ENCODE data around the gene MFGE8.

MFGE8 gene

DNA sequence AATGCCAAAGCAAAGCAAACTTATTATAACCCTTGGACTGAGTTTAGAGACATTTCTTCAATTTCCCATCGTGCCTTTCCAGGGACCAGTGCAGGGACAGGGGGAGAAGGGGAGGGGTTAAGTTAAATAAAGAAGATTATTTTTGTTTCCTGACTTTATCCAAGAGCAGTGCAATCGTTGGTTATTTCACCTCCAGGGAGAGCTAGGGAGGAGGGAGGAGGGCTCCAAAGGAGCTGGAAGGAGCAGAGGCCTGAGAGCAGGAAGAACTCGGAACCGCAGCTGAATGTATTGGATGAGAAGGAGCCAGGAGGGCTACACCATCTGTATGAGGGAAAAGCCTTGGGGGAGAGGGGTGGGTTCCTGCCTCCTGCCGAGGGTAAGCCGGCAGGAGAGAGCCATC is 38.5 kb downstream of the MFGE8 start:
- DNase-seq (ENCODE audit: low read depth in 2 of 2, low spot score in 1 of 2), result no peak

DNA sequence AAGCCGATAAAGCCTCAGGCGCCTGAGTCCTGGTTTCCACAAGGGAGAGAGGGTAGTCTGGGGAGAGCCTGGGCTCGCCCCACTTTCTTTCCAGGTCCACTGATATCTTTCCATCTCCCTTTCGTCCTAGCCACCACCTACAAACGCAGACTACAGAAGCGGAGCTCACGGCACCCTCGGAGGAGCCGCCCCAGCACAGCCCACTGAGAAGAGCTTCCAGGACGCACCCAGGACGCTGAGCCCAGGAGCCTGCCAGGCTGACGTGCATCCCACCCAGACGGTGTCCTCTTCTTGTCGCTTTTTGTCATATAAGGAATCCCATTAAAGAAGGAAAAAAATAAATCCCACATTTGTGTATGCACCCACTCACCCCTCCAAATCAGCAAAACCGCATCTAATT is 38.9 kb downstream of the MFGE8 start:
- DNase-seq (ENCODE audit: low read depth in 2 of 2, low spot score in 1 of 2), result no peak

DNA sequence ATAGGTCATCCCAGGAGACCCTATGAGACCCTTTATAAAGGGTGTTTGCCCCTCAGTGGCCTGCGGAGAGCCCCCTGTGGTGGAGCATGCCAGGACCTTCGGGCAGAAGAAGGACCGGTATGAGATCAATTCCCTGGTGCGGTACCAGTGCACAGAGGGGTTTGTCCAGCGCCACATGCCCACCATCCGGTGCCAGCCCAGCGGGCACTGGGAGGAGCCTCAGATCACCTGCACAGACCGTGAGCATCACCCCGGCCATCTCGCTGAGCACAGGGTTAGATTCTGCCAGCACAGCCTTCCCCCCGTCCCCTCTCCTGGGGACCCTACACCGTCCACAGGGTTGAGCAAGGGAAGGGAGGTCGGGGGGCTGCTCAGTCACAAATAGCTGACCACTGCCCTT is 39.4 kb downstream of the MFGE8 start:
- no peak for DNase-seq (ENCODE audit: low read depth in 2 of 2, low spot score in 1 of 2)

DNA sequence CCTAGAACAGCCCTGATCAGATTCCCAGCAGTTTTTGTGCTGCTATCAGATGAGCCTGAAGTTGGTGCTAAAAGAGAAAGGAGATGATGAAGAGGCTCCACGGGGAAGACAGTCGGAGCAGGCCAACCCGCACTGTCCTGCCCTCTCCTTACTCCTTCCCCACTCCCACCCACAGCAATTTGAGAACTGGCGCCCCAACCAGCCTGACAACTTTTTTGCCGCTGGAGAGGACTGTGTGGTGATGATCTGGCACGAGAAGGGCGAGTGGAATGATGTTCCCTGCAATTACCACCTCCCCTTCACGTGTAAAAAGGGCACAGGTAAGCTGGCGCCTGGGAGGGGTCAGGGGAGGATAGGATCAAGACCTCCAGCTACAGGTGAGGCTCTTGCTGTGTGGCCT is 40.5 kb downstream of the MFGE8 start:
- DNase-seq (ENCODE audit: low read depth in 2 of 2, low spot score in 1 of 2), result no peak

DNA sequence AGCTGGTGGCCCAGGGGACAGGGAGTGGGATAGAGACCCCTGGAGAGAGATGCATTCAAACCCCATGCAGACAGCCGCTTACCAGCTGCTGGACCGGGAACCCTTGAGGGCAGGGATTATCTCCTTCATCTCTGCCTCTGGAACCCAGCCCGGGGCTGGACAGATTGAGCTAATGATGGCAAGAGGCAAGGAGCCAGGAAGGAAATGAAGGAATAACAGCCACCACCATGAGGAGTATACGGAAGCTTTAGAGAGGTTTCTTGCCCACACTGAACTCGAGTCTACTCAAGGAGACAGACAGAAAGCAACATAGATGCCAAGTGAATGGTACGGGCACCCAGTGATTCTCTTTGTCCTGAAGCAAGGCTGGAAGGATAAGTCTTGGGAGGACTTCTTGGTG is 41.1 kb downstream of the MFGE8 start:
- no peak for DNase-seq (ENCODE audit: low read depth in 2 of 2, low spot score in 1 of 2)

DNA sequence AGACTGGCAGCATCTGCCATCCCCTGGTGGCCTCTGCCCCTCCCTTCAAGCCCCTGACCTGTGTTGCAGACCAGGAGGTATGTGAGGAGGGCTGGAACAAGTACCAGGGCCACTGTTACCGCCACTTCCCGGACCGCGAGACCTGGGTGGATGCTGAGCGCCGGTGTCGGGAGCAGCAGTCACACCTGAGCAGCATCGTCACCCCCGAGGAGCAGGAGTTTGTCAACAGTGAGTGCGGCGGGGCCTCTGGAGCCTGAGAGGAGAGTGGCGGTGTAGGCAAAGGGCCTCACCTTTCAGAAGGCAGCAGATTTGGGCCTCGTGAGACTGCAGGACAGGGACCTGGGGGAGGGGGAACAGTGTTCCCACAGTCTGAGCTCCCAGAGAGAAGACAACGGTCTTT is 41.9 kb downstream of the MFGE8 start:
- DNase-seq (ENCODE audit: low read depth in 2 of 2, low spot score in 1 of 2), result no peak

DNA sequence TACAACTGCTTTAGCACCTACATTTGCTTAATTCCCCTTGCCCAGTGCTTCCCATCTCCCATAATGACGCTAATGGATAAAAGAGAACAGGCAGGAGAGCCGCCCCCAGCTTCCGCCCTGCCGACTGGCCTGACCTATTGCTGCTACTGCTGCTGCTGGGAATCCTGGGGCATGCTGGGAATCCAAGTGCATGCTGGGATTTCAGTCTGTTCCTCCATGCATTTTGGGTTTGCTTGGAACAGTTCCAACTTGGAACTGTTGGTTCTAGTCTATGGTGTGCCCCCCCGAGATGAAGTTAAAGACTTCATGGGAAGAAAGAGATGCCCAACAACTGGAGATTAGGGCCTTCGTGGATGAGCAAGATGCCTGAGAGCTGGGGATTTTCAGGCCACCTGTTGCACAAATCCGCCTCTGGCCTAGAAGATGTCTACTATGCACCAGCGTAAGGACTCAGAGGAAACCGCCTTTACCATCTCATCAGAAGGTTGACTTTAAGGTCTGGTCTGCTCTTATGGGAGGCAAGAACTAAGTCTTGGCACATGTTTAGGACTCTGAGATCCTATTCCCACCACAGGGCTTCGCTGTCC is 46.8 kb downstream of the MFGE8 start:
- no peak for DNase-seq (ENCODE audit: low read depth in 2 of 2, low spot score in 1 of 2)

DNA sequence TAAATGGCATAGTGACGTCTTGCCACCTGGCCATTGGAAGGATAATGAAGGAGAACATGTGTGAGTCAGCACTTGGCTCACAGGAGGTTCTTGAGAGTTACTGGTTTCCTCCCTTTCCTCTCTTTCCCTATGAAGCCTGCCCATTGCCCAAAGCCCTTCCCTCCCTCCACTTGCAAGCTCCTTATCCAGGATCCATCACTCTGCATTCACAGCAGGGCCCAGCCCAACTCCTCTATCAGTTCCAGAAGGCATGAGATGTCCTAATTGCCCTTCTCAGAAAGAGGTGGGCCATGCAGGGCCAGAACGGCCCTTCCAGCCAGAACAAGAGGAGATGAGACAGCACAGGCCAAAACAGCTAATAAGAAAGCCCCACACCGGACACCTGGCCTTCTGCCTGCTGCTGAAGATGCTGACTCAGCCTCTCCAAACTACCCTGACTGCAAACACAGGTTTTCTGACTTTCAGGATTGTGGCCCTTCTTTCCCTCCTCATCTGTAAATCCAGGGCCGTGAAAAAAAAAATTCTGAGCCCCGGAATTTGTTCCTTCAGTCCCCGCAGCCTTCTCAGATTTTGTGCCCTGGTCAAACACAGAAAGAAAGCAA is 47.6 kb downstream of the MFGE8 start:
- no peak for DNase-seq (ENCODE audit: low read depth in 2 of 2, low spot score in 1 of 2)

DNA sequence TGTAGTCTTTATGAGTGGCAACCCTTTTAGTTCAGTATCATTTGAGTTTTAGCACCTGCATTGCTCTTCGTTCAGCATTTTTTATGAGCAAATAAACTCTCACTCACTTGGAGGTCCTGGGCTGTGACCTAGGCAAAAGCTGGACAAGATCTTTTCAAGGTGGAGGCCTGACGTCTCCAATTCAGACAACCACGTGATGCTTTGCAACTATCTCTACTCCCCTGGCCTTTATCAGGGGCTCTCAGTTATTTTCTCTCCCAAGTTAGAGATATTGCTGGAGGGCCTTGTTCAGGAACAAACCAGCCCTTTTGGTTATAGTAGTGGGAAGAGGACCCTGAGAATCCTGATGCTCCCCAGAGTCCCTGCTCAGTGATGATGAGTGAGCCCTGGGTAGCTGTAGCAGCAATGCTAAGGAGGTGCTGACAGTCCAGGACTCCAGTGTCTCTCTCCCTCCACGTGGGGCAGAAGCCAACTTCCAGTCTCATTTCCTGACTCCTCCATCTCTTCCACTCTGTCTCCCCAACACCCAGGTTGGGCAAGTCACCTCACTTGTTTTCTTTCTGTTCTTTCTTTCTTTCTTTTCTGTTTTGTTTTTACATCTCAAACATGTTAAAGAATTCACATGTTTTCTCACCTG is 48.2 kb downstream of the MFGE8 start:
- no peak for DNase-seq (ENCODE audit: low read depth in 2 of 2, low spot score in 1 of 2)

DNA sequence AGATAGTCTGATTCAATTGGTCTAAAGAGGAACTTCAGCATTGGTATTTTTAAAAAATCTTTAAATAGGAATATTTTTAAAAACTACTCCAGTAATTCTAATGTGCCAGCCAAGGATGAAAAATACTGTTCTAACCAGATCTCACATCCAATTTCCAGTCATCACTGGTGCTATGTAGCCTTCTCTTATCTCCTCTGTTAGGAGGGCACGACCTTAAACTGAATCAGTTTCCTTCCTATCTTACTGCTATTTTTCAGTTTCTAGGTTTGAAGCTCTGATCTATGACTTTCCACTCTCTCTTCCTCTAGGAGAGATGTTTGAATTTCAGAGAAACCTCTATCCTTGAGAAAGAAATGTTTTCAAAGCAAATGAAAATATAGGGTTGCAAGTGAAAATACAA is 49.8 kb downstream of the MFGE8 start:
- no peak for DNase-seq (ENCODE audit: low read depth in 2 of 2, low spot score in 1 of 2)

DNA sequence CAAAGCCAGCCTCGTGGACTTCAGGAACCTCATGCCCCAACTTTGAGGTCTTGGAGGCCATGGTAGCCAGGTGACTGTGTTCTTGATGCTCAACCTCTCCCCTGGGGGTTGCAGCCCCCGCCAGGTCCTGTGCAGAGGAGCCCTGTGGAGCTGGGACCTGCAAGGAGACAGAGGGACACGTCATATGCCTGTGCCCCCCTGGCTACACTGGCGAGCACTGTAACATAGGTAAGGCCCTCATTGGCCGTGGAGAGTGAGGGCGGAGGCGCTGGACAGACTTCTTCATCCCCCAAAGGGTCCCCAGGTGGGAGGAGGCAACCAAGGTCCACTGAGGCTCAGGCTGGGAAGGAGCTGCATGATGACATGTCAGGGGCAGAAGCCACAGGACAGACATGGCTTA is 53.0 kb downstream of the MFGE8 start:
- DNase-seq (ENCODE audit: low read depth in 2 of 2, low spot score in 1 of 2), result no peak

DNA sequence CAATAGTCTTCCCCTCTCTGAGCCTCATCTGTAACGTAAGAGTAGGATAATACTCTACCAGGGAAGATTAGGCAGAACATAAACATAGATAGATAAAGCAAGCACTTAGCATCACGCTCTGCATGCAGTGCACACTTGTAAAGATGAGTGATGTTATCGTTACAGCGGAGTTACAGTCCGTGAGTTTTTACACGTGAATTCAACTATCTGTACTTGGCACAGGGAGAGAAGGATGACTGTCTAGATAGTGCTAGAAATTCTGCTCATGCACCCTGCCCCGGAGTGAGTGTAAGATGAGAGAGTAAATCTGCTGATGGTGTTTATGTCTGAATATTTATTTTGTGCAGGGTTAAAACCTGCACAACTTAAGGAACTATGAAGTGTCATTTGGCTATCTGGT is 53.6 kb downstream of the MFGE8 start:
- DNase-seq (ENCODE audit: low read depth in 2 of 2, low spot score in 1 of 2), result no peak

DNA sequence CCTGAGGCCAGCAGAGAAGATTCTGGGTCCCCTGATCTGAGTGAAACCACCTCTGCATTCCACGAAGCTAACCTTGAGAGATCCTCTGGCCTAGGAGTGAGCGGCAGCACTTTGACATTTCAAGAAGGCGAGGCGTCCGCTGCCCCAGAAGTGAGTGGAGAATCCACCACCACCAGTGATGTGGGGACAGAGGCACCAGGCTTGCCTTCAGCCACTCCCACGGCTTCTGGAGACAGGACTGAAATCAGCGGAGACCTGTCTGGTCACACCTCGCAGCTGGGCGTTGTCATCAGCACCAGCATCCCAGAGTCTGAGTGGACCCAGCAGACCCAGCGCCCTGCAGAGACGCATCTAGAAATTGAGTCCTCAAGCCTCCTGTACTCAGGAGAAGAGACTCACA is 54.2 kb downstream of the MFGE8 start:
- DNase-seq (ENCODE audit: low read depth in 2 of 2, low spot score in 1 of 2), result no peak

DNA sequence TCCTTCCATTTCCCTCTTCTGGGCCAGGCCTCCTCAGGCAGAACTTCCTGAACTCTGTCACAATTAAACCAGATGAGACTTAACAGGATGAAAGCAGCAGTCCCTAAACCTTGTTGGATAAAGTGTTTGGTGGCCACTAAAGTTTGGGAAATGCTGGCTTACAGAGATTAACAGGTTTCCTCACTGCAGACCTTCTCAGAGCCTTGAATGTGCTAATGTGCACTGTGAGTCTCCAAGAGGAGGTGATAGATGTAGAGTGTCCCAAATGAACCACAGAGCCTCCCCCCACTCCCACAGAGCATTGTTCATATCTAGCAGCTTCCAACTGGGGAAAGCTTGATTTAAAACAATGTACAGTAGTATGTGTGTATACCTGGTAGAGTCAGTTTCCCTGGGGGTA is 60.7 kb downstream of the MFGE8 start:
- no peak for DNase-seq (ENCODE audit: low read depth in 2 of 2, low spot score in 1 of 2)

DNA sequence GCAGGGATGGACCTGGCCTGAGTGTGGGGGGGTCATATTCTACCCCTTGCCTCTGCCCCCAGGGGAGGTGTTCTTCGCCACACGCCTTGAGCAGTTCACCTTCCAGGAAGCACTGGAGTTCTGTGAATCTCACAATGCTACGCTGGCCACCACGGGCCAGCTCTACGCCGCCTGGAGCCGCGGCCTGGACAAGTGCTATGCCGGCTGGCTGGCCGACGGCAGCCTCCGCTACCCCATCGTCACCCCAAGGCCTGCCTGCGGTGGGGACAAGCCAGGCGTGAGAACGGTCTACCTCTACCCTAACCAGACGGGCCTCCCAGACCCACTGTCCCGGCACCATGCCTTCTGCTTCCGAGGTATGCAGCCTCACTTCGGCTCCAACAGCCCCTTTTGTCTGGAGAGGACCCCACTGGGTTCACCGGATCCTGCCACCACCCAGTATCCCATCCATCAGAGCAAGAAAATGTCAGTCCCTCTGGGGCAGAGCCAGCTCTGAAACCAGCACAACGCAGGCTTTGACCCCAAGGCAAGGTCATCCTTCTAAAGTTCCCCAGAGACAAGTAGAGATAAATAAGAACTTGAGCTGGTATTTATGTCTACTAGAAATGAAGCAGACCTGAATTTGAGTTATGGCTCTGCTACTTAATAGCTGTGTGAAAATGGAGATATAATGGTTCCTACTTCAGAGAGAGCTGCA is 63.7 kb downstream of the MFGE8 start:
- DNase-seq (ENCODE audit: low read depth in 2 of 2, low spot score in 1 of 2), result no peak
